NCI-H446 (cell line): ENCODE results near the gene RFX2.
"Not testable (repeated sequence)": the region's sequence is repeated elsewhere in the genome, so short reads cannot be mapped to it uniquely, and the experiment has no call there.

Experiments used
- DNase-seq, 2 experiments: peaks; one replicate each; lab custom pipeline; 2025; lab: John Stamatoyannopoulos, UW

Gene RFX2

DNA sequence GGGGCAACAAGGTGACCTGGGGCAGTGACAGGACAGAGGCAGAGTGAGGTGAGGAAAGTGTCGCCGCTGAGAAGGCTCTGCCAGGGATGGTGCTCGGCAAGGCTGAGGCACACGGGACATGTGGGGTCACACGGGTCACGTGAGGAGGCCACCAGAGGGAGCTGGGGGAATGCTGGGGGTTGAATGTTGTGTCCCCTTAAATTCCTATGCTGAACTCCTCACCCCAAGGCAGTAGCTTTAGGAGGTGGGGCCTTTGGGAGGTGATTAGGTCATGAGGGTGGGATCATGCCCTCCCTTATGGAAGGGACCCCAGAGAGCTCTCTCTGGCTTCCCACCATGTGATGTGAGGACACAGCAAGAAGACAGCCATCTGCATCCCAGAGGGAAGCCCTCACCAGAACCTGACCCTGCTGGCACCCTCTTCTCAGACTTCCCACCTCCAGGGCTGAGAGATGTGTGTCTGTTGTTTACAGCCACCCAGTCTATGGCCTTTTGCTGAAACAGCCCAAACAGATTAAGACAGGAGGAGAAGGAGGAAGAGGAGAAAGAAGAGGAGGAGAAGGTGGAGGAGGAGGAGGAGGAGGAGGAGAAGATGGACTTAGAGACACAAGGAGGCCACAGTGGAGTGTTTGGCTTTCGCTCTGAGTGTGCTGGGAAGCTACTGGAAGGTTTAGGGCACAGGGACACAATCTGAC is 35.4 kb downstream of the RFX2 start:
- no peak for DNase-seq

DNA sequence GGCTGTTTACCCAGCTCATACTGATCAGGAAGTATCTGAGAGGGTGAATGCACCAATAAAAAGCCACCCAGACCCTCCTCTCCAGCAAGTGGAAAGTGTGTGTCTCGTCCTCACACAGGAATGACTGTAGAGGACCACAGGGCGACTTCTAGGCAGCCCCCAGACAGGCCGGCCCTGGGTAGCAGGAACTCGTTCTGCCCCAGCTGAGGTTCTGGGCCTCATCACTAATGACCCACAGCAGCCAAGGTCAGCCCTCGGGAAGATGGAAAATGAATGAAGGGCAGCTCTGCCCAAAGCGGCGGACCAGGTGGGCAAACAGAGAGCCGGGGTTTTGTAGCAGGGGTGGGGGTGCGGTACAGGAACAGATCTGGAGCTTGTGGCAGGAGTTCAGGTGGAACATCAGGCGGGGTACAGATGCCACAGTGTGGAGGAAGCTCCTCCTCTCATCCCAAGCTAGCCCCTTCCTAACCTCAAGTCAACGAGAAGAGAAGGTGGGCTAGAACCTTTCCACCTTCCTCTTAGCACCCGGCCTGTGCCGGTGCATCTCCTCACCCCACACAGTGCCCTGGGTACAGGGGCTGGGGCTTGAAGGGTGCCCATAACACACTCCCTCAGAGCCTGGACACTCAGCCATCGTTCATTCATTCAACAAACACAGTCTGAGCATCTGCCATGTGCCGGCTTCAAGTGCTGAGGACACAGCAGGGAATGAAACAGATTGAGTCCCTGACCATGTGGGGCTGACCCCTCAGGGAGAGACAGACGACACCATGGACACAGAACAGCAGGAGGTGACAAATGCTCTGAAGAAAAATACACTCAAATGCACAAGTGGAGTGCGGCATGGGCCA is 36.2 kb downstream of the RFX2 start:
- no peak for DNase-seq

DNA sequence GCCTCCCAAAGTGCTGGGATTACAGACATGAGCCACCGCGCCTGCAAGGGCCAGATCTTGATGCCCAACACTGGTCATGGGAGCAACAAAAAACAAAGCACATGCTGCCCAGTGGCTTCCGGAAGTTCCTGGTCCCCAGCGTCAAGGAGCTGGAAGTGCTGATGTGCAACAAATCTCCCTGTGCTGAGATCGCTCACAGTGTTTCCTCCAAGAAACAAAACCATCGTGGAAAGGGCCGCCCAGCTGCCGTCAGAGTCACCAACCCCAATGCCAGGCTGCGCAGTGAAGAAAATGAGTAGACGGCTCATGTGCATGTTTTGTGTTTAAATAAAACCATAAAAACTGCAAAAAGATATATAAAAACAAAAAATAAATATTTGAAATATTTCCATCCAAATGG is 37.1 kb downstream of the RFX2 start:
- not testable (repeated sequence) for DNase-seq

DNA sequence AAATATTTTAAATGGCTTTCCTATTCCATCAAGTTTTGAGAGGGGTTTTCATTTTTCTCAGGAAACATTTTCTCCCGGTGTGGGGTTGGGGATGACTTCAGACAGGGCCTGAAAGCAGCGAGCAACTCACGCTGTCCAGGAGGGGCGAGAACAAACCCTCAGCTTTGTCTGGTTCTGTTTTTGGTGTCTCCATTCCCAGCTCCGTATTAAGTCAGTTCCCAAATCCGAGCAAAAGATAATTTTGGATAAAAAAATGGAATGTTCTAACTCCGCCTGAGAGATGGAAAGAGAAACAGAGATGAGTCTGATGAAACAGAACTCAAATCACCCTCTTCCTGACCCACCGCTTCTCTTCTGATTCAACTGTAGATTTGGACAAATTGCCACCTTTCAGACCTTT is 38.4 kb downstream of the RFX2 start:
- no peak for DNase-seq

DNA sequence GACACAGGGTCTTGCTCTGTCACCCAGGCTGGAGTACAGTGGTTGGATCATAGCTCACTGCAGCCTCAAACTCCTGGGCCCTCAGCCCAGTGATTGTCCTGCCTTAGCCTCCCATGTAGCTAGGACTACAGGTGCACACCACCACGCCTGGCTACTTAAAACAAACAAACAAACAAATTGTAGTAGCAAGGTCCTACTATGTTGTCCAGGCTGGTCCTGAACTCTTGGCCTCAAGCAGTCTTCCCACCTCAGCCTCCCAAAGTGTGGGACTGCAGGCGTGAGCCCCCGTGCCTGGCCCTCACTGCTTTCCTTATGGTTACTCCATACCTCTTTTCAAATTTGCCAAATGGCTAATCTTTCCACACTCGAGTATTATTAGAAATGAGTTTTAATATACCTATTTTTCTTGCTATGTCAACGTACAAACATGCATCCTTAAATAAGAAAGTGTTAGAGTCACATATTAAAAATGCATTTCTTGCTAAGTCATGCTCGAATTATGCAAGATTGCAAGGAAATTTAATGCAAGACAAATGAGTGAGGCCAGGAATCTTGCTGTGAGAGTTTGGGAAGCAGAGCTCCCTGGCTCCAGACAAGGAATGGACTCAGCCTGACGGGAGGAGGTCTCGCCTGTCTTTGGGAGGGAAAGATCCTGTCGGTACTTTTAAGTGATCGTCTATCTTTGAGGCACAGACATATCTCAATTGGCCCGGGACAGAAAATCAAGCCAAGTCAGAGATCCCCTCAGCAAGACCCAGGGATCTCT is 39.4 kb downstream of the RFX2 start:
- no peak for DNase-seq

DNA sequence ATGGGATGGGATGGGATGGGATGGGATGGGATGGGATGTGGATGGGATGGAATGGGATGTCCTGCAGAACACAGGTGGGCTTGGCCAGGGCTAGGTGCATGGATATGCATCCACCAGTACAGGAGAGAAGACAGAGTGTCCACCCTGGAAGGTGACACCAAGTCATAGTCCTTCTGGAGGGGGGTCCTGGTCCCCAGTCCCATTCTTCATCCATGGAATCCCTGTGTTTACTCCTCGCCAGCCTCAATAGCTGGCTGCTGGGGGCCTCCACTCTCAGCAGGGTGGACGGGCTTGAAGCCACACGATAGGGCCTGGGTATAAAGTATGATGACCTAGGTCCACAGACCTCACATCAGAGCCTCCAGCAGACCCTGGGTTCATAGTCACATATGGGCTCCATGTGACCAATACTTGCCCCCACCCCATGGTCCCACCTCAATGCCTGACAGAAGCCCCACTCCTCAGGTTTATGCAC is 40.1 kb downstream of the RFX2 start:
- no peak for DNase-seq

DNA sequence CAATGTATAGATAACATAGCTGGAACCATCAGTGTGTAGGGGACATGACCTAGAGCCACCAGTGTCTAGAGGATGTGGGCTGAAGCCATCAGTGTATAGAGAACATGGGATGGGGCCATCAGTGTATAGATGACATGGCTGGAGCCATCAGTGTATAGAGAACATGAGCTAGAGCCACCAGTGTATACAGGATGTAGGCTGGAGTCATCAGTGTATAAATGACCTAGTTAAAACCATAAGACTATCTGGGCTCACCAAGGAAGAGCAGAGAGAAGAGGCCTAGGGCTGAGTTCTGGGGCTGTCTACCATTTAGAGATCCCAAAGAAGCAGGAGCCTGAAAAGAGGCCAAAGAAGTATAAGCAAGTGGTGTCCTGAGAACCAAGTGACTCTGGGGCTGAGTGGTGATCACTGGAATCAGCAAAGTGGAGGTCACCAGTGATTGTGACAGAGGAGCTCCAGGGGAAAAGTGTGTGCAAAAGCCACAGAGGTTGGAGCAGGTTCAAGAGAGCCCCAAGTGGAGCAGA is 41.0 kb downstream of the RFX2 start:
- DNase-seq, result no peak

DNA sequence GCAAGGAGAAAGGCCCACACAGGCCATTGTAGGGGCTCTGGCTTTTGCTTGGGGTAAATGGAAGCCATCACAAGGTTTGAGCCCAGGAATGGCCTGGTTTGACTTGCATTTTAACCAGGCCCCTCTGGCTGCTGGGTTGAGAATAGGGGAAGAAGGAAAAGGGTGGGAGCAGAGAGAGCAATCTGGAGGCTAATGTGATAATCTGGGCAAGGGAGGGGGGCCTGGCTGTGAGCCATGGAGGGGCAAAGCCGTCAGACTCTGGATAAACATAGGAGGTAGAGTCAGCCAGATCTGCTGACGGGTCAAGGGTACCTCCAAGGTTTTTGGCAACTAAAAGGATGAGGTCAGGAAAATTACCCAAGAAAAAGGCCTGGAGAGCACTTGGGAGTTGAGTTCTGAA is 41.6 kb downstream of the RFX2 start:
- DNase-seq, result no peak

DNA sequence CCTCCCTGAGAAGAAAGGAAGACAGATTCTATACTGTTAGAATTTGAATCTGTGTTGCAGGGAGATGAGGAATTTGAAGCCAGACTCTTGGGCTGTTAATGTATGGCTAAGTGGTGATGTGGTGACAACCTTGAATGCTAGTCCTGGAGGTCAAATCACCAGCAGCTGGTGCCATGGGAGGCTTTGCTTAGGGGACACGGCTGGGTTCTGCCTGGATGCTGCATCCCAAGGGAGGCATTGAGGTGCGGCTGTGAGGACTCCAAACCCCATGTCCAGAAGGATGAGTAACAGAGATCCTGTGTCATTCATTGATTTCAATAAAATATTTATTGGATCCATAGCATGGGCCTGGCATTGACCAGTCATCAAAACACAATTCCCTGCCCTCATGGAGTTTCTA is 42.3 kb downstream of the RFX2 start:
- DNase-seq, result no peak

DNA sequence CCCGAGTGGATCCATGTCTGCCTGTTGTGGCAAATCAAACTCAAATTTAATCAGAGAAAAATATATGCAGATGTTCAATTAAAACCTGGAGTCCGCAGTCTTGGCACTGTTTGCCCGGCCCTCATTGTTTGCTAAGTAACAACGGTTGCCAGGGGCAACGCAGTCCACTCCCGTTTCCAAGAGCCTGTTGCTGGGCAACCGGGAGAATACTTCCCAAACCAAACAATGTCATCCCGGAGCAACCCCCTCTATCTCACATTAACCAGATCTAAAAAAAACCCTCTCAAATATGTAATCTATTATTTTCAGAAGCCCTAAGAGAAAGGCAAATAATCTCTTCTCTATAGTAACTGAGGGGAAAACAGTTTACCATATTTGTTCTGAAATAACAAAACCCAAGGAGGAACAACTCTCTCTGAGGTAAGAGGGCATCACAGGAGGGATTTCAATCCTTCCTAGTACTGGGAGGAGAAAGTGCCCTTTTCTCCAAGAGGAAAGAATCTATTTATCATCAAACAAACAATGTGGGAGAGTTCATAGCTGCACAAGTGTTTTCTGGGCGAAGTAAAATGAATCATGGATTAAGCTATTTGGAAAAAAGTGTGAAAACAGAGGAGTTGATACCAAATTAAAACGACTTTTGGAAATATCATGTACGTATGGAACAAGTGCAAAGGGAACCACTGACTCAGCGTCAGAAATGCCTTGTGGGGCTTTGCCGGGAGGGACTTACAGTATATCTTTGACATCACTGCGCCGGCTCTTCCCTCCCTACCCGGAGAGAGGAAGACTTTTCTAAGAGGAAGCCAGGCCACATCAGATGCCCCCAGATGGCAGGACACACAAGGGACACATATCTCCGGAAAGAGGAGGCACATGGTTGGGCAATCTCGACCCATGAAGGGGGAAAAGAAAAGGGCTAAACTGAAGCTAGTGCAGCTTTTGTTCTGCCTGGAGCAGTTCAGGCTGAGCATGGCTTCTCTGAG is 43.3 kb downstream of the RFX2 start:
- DNase-seq, result peak; percentile 83 to 84

DNA sequence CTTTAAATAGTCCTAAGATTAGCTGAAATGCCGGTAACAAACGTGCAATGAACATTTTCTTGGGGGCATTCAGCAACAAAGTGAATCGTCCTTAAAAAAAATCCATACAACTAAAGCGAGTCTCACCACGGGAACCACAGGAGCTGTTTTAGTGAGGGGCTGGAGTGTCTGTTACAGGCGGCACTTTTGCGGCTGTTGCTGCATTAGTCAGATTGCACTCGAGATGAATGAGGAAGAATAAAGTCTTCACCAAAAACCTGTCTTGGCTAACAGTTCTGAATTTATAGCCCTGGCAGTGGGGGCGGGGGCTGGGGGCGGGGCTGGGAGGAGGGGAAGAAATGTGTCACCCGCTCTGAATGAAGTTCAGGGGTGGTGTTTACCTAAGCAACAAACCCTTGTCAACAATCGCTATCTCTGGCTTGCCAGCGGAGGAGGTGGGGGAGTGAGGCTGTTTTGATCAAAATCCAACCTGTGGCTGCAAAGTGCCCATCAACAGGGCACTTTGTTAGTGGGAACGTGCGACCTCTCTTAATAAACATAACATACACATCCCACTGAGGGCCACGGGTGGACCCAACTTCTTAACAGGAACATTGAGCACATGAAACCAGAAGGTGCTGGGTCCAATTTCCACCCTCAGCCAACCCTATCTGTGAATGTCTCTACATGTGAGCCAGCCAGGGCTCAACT is 44.5 kb downstream of the RFX2 start:
- DNase-seq, result no peak

DNA sequence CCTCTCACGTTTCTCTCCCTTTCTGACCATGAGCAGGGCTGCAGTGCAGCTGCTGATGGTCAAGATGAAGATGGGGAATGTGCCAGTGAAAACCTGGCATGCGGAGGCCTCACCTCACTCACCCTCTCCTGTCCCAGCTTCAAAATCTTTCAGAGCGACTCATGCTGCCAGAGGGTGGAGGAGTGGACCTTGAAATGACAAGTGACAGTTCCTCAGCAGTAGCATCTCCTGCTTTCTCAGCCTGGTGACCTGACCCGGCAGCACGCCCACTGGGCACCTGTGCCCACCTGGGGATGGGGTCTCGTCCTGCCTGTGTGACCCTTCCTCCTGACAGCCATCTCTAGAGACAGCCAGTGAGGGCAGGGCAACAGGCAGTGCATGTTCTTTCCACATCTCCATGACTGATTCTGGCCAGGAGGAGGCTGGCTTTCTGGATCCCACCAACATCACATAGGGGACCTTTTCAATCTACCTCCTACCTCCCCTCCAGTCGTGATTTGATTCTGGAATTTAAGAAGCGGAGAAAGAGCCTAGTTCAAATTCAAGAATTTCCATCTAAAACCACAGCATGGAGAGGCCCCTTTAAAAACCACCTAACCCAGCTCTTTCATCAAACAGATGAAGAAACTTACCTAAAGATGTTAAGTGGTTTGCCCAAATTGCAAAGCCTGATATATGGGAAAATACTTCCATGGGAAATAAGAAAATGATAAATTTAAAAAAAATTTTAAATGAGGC is 45.8 kb downstream of the RFX2 start:
- DNase-seq, result no peak

DNA sequence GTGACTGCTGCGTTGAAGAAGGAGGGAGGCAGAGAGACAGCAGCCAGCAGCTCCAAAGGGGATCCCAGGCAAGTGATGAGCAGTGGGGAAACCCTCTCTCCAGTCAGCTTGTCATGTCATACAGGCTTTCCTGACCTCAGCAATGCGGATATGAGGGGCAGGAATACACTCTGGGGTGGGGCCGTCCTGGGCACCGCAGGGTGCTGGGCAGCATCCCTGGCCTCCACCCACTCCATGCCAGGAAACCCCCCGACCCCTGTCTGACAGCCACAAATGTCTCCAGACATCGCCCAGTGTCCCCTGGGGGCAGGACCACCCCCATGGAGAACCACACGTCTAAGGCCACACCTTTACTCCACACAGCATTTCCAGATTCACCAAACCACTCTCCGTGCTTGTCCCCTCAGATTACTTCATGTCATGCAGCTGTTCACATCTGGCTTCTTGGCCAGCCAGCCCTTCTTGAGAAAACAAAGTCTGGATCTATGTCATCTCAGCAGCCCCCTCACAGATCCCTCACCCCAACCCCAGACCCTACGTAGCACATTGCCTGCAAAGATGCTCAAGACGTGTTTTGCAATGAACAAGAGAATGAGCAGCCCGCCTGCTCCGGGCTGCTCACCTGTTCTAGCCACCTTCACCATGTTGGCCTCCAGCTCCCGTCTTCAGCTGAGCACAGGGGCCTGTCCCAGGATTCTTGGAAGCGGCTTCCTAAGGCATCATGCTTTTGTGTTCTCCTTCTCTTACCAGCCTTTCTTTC is 46.5 kb downstream of the RFX2 start:
- DNase-seq, result no peak

DNA sequence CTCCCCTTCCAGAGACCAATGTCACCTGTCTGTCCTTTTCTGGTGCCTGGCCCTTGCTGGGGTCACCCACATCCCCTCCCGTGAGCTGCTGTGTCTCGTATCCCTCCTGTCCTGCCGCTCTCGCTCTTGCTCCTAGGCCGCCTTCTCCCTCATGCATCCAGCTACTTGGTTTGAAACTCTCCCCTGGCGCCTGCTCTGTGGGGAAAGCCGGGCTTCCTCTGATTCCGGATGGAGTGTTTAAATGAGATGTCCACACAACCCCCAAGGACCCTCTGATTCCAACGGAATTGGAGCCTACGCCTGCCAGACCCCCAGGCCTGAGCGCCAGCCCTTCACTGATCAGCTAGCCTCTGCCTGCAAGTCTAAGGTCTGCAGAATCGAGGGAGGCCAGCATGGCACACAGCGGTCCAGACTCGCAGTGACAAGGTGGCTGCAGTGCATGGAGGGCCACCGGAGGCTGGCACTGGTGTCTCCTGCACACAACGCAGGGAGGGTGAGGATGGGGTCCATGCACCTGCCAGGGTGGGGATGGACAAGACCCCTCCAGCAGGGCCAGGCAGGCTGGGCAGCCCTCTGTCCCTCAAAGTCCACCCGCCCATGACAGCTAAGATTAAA is 47.2 kb downstream of the RFX2 start:
- DNase-seq, result no peak

DNA sequence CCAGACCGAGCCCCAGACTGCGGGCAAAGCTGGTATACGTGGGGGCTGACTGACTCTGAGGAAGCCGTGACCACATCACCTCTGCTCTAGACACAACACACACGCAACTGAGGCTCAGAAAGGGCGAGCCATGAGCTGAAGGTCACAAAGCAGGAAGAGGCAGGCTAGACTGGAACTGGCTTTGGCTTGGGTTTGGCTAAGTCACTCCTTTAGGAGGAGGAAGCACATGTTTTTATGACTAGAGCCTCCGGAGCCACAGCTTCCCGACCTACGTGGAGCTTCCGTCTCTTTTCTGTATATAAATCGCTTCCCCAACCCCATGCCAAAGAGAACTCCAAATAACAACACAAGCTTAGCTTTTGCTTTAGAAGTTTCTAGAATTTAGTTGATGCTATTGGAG is 48.0 kb downstream of the RFX2 start:
- DNase-seq, result no peak

DNA sequence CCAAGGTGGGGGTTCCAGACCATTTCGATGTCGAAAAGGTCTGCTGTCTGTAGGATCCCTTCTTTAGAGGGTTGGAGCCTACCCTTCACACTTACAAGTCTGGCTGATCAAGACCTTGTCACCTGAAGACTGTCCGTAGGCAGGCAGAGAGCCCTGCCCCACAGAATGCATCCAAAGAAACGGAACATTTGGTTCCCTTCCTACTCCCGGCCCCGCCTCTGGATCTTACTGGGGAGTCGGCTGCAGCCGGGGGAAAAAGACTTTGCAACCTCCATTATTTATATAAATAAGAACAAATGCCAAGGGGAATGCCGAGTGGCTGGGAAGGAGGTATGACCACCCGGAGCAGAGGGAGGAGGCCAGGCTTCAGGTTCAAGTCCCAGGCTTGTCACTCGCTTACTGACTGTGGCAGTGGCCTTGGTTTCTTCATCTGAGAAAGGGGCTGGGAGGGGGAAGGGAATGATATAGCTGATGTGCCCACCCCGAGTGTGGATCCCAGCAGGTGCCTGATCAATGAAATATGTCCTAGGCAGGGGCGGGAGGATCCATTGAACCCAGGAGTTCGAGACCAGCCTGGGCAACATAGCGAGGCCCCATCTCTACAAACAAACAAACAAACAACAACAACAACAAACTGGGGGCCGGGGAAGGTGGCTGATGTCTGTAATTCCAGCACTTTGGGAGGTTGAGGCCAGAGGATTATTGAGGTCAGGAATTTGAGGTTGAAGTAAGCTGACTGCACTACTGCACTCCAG is 48.7 kb downstream of the RFX2 start:
- DNase-seq, result no peak

DNA sequence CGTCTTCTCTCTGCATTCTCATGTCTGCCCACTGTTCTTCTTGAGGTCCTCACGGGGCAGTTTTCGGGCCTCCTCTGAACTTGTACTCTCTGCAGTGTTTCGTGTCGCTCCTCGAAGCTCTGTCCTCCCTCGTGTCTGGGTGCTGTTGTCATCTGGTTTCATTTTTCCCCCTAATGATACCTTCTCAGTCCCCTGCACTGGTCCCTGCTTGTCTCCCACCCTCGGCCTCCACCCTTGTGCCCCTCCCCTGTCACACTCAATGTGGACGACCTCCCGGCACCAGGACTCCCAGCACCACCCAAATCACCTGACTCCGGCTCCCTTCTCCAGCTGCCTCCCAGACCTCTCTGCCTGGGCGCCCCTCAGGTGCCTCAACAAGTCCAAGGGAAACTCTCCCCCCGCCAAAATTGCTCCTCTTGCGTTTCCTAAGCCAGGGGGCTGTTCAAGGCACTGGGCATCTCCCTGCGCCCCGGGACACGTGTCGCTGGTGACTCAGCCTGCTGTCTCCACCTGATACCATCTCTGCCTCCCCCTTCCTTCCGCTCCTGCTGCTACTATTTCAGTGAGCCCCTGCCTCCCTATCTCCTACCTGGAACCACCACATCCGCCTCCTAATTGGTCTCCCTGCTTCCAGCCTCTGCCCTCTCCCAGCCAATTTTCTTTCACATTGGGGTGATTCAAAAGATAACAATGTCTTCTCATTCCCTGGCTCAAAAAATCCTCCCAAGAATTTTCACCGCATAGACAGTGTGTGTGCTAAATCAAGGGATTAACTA is 49.5 kb downstream of the RFX2 start:
- DNase-seq, result no peak
